Transverse colon (tissue), 4 donors: Measurements from ENCODE around the gene TOB1. TPM values are rescaled to one million over a fixed set of nuclear protein-coding genes. Genes with fewer than 3 reads are reported as not detected.

Source experiments
- DNase-seq: peaks from one replicate; pipeline ENCODE4 v3.0.0-alpha.2; 2019
- H3K27ac ChIP-seq, 4 donors: fragments of 200-600 bp; sonication (generic); 2 replicates each; pipeline ENCODE4 v1.5.1; 2016 to 2018; ENCODE audit warnings: inconsistent platforms in 4 of 4
- H3K27me3 ChIP-seq: fragments of 200-600 bp; sonication (generic); 2 replicates; pipeline ENCODE4 v1.5.1; 2017; ENCODE audit warnings: inconsistent platforms
- H3K36me3 ChIP-seq, 4 donors: fragments of 200-600 bp; sonication (generic); 2 replicates each; pipeline ENCODE4 v1.5.1; 2017 to 2019; ENCODE audit warnings: inconsistent platforms in 4 of 4
- H3K4me1 ChIP-seq, 4 donors: fragments of 200-600 bp; sonication (generic); 2 replicates each; pipeline ENCODE4 v1.5.1; 2017 to 2020; ENCODE audit warnings: inconsistent platforms in 4 of 4
- H3K4me3 ChIP-seq, 4 donors: fragments of 200-600 bp; sonication (generic); 1 replicate in 1 of 4; 2 replicates in 3 of 4; pipeline versions ENCODE4 v1.5.1 to v1.6.1; 2017 to 2019; ENCODE audit warnings: inconsistent platforms in 4 of 4
- H3K9me3 ChIP-seq, 2 donors: fragments of 200-600 bp; sonication (generic); 2 replicates each; pipeline ENCODE4 v1.5.1; 2017 to 2019; ENCODE audit warnings: inconsistent platforms in 2 of 2
- EP300 ChIP-seq: sonication (generic); formaldehyde crosslinking; IDR thresholded peaks from one replicate; pipeline ENCODE4 v1.6.1; 2017; ENCODE audit warnings: antibody characterized with exemption, low read depth
- POLR2A ChIP-seq: fragments of 450-650 bp; IDR thresholded peaks from one replicate; pipeline ENCODE4 v1.6.1; 2016; ENCODE audit warnings: antibody characterized with exemption, mild to moderate bottlenecking, moderate library complexity
- POLR2AphosphoS5 ChIP-seq, 3 donors: sonication (generic); formaldehyde crosslinking; IDR thresholded peaks; one replicate each; pipeline ENCODE4 v1.6.1; 2016; ENCODE audit warnings: antibody characterized with exemption in 3 of 3
- WGBS, 2 donors: methylation state at CpG; one replicate each; pipeline ENCODE4 v1.1.5; 2018; ENCODE audit warnings: low coverage in 1 of 2; 5-methylcytosine and 5-hydroxymethylcytosine counted together
- in situ Hi-C, 4 donors: fragments of 200-750 bp; cut with MboI; loops; one replicate each; pipeline versions ENCODE4 v1.15.0 to v1.15.1; 2017; ENCODE audit warnings: low sequenced_read_pairs in 3 of 4, low pct_ligation_motif_present in 1 of 4, low pct_unique_long_range_greater_than_20kb in 1 of 4
- intact Hi-C: fragments of 100-400 bp; cut with DNase I; formaldehyde crosslinking; loops from one replicate; pipeline ENCODE4 v1.15.1; 2023; ENCODE audit warnings: low total_unique reads
- total RNA-seq, 4 donors: library from RNA; depleted of rRNA; stranded (reverse); fragments of >200 nt; gene quantifications; one replicate each; pipeline ENCODE4 v1.1.0, GENCODE V29; 2016
- TF ChIP-seq, protein P1 (sequence below), 5 experiments: fragments of 200-600 bp in 3 of 5; fragments of 450-650 bp in 2 of 5; sonication (generic) in 3 of 5; IDR thresholded peaks; 1 replicate in 2 of 5; 2 replicates in 3 of 5; pipeline ENCODE4 v1.5.1; 2016 to 2017; ENCODE audit warnings: antibody characterized with exemption in 5 of 5, inconsistent platforms in 3 of 5, mild to moderate bottlenecking in 2 of 5, moderate library complexity in 1 of 5

The TOB1 gene
- total RNA-seq, 4 donors from 2014 or later: 69.1 to 88.3 (median 75.5) TPM

DNA sequence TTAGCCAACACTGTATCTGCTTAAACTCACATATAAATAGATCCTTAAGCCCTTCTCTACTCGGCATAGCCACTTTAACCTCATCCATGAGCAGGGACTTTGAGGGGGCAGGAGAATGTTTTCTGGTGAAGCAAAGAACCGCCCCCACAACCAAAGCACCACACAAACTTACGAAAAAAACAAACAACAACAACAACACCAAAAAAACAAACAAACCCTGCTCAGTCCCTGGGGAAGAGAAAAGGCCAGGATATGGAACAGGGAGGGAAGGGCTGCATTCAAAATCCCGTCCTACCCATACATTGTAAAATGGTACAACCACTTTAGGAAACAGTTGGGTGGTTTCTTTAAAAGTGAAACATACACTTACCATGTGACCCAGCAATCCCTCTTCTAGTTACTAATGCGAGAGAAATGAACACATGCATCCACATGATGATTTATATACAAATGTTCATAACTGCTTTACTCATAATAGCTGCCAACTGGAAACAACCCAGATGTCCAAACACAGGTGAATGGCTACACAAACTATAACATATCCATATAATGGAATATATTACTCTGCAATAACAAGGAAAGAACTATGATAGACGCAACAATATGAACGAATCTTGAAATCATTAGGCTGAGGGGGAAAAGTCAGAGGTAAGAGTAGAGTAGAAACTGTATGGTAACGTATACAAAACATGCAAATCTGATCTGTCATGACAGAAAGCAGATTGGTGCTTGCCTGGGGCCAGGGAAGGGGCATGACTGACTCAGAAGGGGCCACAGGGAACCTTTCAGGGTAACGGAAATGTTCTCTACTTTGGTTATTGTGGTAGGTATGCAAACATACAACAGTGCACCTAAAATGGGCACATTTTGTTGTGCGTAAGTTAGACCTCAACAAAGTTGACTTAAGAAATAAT lies 37.7 kb upstream of the TOB1 start:
- intact Hi-C loops (loop anchor here (5.0 kb wide), 1 partner anchor 37 kb away; the partner anchor contains the start of gene TOB1), in situ Hi-C loops (no loop called here)
- 41% methylated on average over 9 to 10 of the region's 10 CpGs for WGBS, 2 donors
- H3K27ac ChIP-seq: peak overlapping the region; percentile 82 to 95 (median 92)
- no peaks in the 10 kb centered on the region for H3K27me3 ChIP-seq
- H3K4me1 ChIP-seq: peaks cover 23 to 34% (median 28%) of the 10 kb centered on the region in 4 donors
- no peak for DNase-seq
- H3K4me3 ChIP-seq: no peak overlapping the region
- H3K36me3 ChIP-seq: no peaks in the 10 kb centered on the region
- TF ChIP-seq EP300 (no peak), POLR2A (no peak), POLR2AphosphoS5 (IDR thresholded peaks at IDR 0.05) (no peak)
- TF ChIP-seq, protein P1, sequence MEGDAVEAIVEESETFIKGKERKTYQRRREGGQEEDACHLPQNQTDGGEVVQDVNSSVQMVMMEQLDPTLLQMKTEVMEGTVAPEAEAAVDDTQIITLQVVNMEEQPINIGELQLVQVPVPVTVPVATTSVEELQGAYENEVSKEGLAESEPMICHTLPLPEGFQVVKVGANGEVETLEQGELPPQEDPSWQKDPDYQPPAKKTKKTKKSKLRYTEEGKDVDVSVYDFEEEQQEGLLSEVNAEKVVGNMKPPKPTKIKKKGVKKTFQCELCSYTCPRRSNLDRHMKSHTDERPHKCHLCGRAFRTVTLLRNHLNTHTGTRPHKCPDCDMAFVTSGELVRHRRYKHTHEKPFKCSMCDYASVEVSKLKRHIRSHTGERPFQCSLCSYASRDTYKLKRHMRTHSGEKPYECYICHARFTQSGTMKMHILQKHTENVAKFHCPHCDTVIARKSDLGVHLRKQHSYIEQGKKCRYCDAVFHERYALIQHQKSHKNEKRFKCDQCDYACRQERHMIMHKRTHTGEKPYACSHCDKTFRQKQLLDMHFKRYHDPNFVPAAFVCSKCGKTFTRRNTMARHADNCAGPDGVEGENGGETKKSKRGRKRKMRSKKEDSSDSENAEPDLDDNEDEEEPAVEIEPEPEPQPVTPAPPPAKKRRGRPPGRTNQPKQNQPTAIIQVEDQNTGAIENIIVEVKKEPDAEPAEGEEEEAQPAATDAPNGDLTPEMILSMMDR (IDR thresholded peaks at IDR 0.05): no peak
- H3K9me3 ChIP-seq: no peaks in the 10 kb centered on the region

DNA sequence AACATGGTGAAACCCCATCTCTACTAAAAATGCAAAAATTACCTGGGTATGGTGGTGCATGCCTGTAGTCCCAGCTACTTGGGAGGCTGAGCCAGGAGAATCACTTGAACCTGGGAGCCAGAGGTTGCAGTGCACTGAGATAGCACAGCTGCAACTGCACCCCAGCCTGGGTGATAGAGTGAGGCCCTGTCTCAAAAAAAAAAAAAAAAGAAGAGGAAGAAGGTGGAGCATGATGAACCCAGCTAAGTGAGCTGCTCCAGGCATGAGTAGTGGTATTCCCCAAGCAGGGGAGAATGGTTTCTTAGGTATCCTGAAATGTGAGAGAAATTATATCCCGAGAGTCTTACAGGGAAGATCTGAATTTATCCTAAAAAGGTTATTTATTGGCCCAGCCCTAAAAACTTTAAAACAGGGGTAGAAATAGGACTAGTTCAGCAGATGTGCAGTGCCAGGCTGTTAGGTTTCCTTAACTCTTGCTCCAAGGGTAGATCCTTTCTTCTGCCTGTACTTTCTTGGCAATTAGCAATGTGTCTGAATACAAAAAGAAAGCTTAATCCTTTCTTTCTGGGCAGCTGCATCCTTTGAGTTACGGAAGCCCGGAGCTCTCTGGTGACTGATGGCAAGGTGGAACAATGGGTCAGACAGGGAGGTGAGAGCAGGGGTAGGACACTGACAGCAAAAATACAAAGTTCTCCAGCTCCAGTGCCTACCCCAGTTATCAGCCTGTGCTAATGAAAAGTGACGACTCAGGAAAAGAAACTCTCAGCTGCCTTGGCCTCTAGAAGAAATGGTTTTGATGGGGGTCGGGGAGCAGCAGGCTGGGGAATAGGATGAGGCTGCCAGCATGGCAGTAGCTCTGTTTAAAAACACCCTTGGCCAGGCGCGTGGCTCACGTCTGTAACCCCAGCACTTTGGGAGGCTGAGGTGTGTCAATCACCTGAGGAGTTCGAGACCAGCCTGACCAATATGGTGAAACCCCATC lies 36.5 kb upstream of the TOB1 start:
- WGBS, 2 donors: 73 to 84% methylated on average over 3 to 9 of the region's 9 CpGs
- Histone ChIP-seq H3K4me3 (no peak overlapping the region), H3K36me3 (no peaks in the 10 kb centered on the region), H3K4me1 (peaks cover 23 to 34% (median 28%) of the 10 kb centered on the region in 4 donors), H3K9me3 (no peaks in the 10 kb centered on the region), H3K27me3 (no peaks in the 10 kb centered on the region), H3K27ac (peak overlapping the region; percentile 82 to 95 (median 92))
- no peak for DNase-seq
- TF ChIP-seq POLR2AphosphoS5 (IDR thresholded peaks at IDR 0.05): no peak
- TF ChIP-seq EP300: no peak
- TF ChIP-seq, protein P1 (IDR thresholded peaks at IDR 0.05): no peak
- no peak for TF ChIP-seq POLR2A
- intact Hi-C loops: loop anchor here (5.0 kb wide), 1 partner anchor 35 kb away; the partner anchor contains the start of gene TOB1
- in situ Hi-C loops: no loop called here

DNA sequence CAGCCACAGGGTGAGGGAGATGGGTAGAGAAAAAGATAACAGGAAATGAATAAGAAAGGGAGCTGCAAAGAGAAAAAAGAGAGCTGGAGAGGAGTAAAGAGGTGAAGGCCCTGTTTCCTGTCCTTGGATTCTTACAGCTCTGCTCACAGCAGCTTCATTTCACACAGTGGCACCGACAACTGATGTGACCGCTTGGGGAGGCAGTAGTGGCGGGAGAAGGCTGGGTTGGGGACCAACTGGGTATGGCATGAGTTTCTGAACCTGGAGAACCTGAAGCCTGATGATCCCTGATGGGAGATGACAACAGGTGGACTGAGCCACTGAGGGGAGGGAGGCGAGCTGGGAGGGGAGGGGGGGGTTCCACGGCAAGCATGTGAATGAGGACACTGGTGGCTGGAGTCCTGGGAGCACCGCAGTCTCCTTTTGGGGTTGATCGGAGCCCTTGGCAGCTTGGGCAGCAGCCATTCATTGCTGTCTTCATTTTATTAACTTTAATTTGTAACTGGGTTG lies 34.3 kb upstream of the TOB1 start:
- intact Hi-C loops: loop anchor here (5.0 kb wide), 1 partner anchor 33 kb away; the partner anchor contains the start of gene TOB1

More for the DNA sequence above, 34.3 kb upstream of the TOB1 start:
- H3K4me1 ChIP-seq: peaks cover 19 to 31% (median 25%) of the 10 kb centered on the region in 4 donors
- no peak for DNase-seq
- H3K9me3 ChIP-seq: no peaks in the 10 kb centered on the region
- no peak overlapping the region for H3K4me3 ChIP-seq
- H3K36me3 ChIP-seq: no peaks in the 10 kb centered on the region
- 88 to 100% methylated on average over 2 to 7 of the region's 7 CpGs for WGBS, 2 donors
- H3K27me3 ChIP-seq: no peaks in the 10 kb centered on the region
- in situ Hi-C loops: no loop called here
- H3K27ac ChIP-seq: no peak overlapping the region
- TF ChIP-seq POLR2AphosphoS5 (IDR thresholded peaks at IDR 0.05): no peak
- TF ChIP-seq POLR2A: no peak
- TF ChIP-seq, protein P1 (IDR thresholded peaks at IDR 0.05): no peak
- TF ChIP-seq EP300: no peak
